NCI-H2171 (cell line): Measurements from ENCODE around the gene VAMP1.
"Not testable (repeated sequence)": the region's sequence is repeated elsewhere in the genome, so short reads cannot be mapped to it uniquely, and the experiment has no call there.

Source experiments
- DNase-seq: peaks from one replicate; lab custom pipeline; 2025; lab: John Stamatoyannopoulos, UW

Gene VAMP1

GRCh38 chr12:6470375-6471163 lies at the start of gene VAMP1:
VAMP1 (minus strand) TSS chr12:6470677; CDS start chr12:6470531, 146 bp downstream.
- peak; percentile 100 for DNase-seq

- no peak for DNase-seq
Observed at GRCh38 chr12:6520186-6520585, 49.7 kb upstream of the VAMP1 start.

GRCh38 chr12:6508087-6508486 lies 37.6 kb upstream of the VAMP1 start:
- DNase-seq, result no peak

DNA sequence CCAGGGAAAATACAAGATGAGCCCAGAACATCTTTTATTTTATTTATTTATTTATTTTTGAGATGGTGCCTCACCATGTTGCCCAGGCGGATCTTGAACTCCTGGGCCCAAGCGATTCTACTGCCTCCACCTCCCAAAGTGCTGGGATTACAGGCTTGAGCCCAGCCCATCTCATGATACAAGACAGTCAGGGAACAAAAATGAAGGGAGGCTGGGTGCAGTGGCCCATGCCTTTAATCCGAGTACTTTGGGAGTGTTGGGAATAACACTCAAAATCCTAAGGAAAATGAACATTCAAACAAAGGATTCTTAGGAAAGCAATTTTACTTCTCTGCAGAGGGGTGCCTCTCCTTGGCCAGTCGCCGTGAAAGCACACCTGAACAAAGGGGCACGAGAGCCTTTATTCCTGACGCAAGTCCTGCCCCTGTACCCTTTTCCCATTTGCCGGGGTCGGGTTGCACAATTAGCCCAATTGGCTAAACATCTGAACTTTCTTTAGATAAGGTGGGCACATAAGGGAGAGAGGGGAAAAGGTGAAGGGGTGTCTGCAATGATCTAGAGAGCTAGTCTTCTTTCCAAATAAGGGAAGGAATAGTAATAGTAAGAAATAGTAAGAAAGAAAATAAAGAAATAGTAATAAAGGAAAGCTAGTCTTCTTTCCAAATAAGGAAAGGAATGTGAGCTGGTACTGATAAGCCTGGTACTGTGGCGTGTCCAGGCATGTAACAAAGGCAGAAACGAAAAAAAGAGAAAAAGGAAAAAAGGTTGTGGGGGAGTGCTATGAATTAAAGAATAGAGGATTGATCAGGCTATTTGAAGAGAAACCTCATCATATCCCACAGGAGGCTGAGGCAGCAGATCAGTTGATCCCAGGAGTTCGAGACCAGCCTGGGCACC lies 36.9 kb upstream of the VAMP1 start:
- DNase-seq, result no peak

DNA sequence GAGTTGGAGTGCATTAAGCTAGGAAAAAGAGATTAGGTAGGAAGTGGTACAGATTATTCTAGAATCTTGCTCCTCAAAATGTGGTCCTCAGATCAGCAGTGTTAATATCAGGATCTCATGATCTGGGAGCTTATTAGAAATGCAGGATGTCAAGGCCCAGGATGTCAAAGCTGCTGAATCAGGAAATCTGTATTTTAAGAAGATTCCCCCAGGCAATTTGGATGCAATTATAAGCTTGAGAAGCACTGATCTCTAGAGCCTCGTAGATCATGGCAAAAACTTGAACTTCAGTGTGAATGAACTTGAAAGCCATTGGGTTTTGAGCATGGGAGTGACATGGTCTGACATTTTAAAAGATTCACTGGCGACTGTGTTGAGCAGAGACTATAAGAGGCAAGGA lies 30.0 kb upstream of the VAMP1 start:
- no peak for DNase-seq

GRCh38 chr12:6497291-6497690 lies 26.8 kb upstream of the VAMP1 start:
- not testable (repeated sequence) for DNase-seq

DNA sequence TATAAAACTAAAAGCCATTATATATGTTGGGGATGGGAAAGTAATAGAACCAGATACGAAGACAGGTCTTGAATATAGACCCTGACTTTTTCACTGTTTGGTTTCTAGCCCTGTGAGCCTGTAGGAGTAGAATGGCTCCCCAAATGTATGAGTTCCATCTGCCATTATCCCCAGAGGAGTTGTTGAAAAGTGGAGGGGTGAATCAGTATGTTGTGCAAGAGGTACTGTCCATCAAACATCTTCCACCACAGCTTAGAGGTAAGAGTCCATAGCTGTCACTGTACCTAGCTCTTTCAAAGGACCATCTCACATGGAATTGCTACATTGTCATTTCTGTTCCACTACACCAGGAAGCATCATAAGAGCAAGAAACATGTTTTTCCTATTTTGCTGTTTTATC lies 24.5 kb upstream of the VAMP1 start:
- DNase-seq, result no peak

GRCh38 chr12:6494258-6494743 lies 23.8 kb upstream of the VAMP1 start:
- DNase-seq, result no peak

DNA sequence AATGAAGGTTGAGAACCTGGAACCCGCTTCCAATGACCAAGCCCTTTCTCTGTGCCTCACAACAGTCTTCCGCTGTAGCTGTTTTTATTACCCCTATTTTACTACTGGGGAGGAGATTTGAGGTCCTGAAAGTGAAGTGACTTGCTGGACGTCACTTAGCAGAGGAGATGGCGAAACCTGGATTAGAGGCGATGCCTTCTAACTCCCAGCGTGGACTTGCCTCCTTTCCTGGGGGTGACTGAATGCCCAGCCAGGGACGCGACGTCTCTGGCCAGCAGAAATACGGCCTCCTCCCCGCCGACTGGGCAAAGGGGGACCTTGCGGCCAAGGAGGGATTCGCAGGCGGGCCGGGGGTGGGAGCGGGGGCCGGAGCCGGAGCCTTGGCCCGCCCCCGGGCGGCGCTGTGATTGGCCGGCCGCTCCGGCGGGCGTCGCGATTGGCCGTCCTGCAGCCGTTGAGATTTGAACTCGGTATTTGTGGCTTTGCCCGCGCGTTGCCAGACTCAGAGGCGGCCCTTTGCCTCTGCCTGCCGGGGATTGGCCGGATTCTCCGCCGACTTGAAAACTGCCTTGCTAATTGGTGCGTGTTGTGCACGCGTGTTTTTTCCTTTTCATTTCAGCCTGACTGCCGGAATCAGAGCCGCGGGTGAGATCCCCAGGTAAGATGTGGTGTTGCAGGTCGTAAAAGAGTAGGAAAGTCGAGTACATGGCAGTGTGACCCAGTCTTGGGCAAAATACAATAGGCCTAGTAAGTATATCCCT lies 23.2 kb upstream of the VAMP1 start, which contains the start of gene NCAPD2:
Gene NCAPD2, plus strand, starts transcription at position 606 of the 761 bp plus-strand sequence. CDS start 997 bp downstream, outside the sequence.
- peak; percentile 100 for DNase-seq

DNA sequence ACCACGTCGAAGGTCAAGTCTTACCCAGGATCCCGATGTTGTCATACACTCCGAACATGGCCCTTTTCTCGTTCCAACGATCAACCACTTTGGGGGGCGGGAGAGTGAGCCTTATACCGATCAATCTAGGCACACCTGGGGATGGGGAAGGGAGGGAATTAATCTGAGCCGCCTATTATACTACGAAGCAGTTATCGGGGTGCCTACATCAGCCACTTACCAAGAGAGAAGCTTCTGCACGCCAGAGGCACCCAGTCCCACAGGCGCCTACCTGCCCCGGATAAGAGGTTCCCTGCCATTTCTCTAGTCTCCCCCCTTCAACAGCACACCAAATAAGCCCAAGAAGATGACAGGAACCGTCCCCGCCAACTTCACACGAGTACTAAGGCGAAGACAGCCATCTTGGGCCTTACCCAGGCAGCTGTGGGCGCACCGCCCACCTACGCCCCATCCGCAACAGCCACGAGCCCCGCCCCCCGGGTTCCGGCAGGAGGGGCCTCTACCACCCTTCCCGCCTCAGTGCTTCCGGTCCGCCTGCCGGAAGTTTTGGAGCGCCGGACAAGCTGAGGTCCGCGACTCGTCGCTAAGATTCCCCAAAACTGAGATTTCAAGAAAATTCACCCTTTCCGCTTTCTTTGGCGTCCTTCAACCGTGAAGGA lies 22.5 kb upstream of the VAMP1 start, which contains the start of gene MRPL51:
Gene MRPL51, minus strand, starts transcription at position 425 of the 659 bp plus-strand sequence. Its CDS starts 126 bp downstream, at position 299.
- DNase-seq, result peak; percentile 100

GRCh38 chr12:6490673-6491072 lies 20.2 kb upstream of the VAMP1 start:
- DNase-seq, result not testable (repeated sequence)

DNA sequence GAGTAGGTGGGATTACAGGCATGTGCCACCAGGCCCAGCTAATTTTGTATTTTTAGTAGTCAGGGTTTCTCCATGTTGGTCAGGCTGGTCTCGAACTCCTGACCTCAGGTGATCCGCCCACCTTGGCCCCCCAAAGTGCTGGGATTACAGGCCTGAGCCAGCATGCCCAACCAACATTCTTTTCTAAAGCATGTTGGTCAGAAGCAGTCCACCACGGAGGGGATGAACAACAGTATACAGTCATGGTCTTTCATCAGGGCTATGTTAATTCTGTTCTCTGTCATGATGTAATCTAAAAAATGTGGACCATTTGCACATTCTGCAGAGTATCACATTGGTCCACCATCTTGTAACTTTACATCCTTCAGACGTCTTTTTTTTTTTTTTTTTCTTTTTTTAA lies 19.0 kb upstream of the VAMP1 start:
- DNase-seq, result no peak

DNA sequence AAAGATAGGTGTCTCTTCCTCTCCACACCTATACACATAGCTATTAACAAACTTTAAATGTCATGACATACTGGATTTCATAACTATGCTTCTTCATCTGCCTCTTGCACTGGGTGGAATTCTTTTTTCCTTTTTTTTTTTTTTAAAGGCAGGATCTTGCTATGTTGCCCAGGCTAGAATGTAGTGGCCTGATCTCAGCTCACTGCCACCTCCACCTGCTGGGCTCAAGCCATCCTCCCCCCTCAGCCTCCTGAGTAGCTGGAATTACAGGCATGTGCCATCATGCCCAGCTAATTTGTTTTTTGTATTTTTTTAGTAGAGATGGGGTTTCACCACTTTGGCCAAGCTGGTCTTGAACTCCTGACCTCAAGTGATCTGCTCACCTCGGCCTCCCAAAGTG lies 17.8 kb upstream of the VAMP1 start:
- no peak for DNase-seq

GRCh38 chr12:6478416-6478815 lies 7.9 kb upstream of the VAMP1 start:
- DNase-seq, result no peak

DNA sequence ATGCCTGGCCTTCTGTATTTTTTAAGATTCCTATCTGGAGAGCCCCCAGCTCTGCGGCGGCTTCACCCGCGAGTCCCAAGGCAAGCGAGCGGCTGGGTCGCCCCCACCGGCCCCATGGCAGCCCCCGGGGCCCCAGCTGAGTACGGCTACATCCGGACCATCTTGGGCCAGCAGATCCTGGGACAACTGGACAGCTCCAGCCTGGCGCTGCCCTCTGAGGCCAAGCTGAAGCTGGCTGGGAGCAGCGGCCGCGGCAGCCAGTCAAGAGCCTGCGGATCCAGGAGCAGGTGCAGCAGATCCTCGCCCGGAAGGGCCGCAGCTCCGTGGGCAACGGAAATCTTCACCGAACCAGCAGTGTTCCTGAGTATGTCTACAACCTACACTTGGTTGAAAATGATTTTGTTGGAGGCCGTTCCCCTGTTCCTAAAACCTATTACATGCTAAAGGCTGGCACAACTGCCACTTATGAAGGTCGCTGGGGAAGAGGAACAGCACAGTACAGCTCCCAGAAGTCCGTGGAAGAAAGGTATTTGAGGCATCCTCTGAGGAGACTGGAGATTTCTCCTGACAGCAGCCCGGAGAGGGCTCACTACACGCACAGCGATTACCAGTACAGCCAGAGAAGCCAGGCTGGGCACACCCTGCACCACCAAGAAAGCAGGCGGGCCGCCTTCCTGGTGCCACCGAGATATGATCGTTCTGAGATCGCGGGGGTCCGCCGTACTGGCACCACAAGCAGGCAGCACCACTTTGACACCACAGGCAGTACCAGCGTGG lies 7.3 kb upstream of the VAMP1 start:
- DNase-seq, result not testable (repeated sequence)

DNA sequence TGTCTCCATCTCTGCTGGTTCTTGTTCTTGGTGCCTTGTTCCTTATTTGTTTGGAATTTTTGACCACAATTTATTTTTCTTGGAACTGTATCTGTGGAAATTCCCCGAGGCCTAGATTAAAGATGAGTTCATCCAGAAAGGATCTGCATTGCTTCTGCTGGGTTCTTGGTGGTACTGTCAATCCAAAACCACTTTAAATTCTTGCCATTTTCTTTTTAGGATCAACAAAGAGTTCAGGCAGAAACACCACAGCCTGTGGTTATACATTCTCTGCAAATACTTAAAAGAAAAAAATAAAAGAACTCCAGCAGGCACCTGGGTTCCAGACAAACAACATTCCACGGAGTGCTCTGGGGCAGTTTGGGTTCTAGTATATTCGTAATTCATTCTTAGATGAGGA lies 6.0 kb upstream of the VAMP1 start:
- no peak for DNase-seq

DNA sequence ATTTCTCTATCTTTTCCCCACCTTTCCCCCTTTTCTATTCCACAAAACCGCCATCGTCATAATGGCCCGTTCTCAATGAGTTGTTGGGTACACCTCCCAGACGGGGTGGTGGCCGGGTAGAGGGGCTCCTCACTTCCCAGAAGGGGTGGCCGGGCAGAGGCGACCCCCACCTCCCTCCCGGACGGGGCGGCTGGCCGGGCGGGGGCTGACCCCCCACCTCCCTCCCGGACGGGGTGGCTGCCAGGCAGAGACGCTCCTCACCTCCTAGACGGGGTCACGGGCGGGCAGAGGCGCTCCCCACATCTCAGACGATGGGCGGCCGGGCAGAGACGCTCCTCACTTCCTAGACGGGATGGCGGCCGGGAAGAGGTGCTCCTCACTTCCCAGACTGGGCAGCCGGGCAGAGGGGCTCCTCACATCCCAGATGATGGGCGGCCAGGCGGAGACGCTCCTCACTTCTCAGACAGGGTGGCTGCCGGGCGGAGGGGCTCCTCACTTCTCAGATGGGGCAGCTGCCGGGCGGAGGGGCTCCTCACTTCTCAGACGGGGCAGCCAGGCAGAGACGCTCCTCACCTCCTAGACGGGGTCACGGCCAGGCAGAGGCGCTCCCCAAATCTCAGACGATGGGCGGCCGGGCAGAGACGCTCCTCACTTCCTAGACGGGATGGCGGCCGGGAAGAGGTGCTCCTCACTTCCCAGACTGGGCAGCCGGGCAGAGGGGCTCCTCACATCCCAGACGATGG lies 4.9 kb upstream of the VAMP1 start:
- DNase-seq, result not testable (repeated sequence)

DNA sequence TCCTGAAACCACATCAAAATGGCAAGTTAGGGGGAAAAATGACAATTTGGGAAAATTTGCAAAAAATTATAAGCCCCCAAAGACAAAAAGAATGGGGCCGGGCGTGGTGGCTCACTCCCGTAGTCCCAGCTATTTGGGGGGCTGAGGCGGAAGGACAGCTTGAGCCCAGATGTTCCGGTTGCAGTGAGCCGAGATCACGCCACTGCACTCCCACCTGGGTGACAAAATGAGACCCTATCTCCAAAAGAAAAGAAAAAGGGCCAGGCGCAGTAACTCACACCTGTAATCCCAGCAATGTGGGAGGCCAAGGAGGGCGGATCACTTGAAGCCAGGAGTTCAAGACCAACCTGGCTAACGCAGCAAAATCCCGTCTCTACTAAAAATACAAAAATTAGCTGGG lies 2.0 kb upstream of the VAMP1 start:
- DNase-seq, result no peak

GRCh38 chr12:6471989-6472360 lies 1.5 kb upstream of the VAMP1 start:
- DNase-seq, result no peak
